Measurements from ENCODE around the gene FBRSL1.
"Not testable (repeated sequence)": the region's sequence is repeated elsewhere in the genome, so short reads cannot be mapped to it uniquely, and the experiment has no call there.

The FBRSL1 gene

GRCh38 chr12:132454193-132454932 lies 35.6 kb upstream of the FBRSL1 start:
- no peak for DNase-seq

DNA sequence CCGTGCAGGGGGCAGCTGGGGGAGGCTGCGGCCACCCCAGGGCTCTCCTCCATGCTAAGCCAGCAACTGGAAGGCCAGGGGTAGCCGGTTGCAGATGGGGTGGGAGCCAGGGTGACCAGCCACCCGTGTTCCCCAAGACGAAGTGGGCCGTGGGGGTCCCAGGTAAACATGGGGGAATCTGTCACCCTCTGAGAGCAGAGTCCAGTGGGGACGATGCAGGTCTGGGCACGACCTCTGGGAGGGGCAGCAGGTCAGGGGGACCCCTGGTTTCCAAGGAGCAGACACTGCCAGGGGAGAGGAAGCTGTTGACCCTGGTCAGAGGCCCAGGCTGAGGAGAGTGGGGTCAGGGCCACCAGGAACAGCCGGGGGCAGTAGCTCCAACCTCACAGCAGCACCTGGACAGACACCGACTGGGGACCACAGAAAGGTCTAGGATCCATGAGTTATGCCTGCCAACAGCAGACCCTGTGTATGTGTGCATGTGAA lies 35.0 kb upstream of the FBRSL1 start:
- no peak for DNase-seq

DNA sequence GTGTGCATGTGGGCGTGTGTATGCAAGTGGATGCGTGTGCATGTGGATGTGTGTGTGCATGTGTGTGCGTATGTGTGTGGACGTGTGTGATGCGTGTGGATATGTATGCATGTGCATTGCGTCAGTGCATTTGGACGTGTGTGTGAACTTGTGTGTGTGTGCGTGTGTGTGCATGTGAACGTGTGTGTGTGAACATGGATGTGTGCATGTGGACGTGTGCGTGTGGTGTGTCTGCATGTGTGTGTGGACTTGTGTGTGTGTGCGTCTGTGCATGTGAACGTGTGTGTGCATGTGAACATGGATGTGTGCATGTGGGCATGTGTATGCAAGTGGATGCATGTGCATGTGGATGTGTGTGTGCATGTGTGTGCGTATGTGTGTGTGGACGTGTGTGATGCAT lies 34.4 kb upstream of the FBRSL1 start:
- DNase-seq: no peak

- DNase-seq: no peak
These were observed 33.6 kb upstream of the FBRSL1 start for GRCh38 chr12:132456186-132456943.

DNA sequence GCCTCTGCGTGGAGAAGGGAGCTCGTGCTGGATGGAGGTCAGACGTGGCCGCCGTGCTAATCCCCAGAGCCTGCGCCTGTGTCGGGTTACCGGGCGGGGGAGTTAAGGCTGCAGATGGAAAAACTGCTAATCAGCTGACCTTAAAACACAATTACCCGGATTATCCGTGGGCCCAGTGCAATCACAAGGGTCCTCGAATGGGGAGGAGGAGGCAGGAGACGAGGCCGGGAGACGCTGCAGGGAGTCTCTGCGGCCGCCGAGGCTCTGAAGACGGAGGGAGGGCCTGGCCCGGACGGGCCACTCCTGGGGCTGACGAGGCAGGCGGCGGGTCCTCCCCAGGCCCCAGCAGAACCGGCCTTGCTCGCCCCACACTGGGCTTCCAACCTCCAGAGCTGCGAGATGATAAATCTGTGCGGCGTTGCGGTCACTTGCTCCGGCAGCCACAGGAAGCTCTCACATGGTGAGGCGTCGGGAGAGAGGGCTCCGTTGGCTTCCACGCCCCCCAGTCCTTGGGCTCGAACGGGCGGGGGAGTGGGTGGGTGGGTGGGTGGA lies 32.9 kb upstream of the FBRSL1 start:
- DNase-seq: no peak

DNA sequence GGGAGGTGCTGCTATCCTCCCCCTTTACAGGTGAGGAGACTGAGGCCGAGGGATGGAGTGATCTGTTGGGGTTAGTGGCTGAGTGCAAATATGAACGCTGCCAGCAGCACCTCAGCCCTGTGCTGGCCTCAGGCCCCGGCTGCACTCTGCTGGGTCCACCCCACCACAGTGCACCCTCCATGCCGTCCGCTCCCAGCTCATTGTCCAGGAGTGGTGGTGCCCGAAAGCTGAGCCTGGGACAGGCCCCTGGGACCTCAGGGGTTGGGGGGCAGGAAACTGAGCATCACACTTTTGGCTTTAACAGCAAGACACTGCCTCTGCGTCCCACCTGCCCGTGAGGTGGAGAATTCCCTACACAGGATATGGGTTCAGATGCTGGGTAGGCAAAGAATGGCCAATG lies 31.5 kb upstream of the FBRSL1 start:
- no peak for DNase-seq

DNA sequence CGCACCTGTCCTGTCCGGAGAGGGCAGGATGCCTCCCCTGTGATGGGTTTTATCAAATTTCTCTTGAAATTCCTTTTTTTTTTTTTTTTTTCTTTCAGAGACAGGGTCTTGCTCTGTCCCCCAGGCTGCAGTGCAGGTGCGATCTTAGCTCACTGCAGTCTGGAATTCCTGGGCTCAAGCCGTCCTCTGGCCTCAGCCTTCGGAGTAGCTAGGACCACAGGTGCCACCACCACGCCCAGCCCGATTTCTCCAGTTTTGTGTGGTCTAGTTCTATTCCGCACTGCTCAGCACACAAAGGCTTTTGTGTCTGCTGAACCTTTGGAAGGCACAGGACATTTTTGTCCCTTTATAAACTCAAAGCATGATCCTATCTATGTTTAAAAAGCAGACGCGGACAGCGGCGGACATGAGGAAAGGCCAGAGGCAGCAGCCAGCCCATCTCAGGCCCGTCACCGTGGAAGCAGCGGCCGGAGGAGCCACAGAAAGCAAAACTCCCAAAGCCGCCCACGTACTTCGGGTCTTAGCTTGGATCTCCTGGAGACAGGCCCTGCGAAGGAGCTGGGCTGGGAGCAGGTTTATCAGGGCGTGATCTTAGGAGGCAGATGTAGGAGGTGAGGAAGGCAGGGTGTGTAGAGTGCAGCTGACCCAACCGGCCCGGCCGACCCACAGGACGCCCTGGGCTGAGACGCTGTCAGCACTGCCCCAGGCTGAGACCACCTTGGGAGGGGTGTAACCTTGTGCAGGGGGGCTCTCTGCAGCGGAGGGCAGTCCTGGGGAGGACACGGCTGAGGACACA lies 30.9 kb upstream of the FBRSL1 start:
- no peak for DNase-seq

GRCh38 chr12:132460571-132460970 lies 29.4 kb upstream of the FBRSL1 start:
- DNase-seq: no peak

- DNase-seq: no peak
These were observed 28.4 kb upstream of the FBRSL1 start for GRCh38 chr12:132461526-132461925.

- DNase-seq: no peak
These were observed 27.2 kb upstream of the FBRSL1 start for GRCh38 chr12:132462788-132463187.

DNA sequence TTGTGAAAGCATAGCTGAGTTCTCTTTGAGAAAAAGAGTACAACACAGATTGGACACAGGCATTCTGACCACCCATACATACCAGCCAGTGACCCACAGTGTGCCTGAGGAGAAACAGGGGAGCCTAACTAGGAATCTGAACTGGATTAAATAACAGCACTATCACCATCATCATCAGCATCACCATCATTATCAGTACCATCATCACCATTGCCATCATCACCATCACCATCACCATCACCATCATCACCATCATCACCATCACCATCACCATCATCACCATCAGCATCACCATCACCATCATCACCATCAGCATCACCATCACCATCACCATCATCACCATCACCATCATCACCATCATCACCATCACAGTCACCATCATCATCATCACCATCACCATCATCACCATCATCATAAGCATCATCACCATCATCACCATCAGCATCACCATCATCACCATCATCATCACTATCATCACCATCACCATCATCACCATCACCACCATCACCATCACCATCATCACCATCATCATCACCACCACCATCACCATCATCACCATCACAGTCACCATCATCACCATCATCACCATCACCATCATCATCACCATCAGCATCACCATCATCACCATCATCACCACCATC lies 26.5 kb upstream of the FBRSL1 start:
- DNase-seq: not testable (repeated sequence)

- DNase-seq: not testable (repeated sequence)
These were observed 25.6 kb upstream of the FBRSL1 start for GRCh38 chr12:132464304-132464703.

DNA sequence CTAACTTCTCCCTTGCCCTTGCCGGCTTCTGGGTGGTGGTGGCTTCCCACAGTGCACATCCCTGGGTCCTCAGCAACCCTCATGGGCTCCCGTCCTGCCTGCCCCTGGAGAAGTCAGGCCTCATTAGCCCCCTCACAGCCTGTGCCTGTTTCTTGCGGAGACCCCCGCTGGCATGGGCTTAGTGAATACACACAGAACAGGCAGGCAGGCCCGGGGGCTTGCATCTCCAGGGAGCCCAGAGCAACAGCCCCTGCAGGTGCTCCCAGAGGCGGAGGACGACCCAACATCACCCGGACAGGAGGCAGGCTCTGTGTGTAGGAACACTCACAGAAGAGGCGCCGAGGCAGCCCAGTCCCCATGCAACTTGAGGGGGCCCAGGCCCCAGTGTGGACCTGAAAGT lies 25.1 kb upstream of the FBRSL1 start:
- no peak for DNase-seq

DNA sequence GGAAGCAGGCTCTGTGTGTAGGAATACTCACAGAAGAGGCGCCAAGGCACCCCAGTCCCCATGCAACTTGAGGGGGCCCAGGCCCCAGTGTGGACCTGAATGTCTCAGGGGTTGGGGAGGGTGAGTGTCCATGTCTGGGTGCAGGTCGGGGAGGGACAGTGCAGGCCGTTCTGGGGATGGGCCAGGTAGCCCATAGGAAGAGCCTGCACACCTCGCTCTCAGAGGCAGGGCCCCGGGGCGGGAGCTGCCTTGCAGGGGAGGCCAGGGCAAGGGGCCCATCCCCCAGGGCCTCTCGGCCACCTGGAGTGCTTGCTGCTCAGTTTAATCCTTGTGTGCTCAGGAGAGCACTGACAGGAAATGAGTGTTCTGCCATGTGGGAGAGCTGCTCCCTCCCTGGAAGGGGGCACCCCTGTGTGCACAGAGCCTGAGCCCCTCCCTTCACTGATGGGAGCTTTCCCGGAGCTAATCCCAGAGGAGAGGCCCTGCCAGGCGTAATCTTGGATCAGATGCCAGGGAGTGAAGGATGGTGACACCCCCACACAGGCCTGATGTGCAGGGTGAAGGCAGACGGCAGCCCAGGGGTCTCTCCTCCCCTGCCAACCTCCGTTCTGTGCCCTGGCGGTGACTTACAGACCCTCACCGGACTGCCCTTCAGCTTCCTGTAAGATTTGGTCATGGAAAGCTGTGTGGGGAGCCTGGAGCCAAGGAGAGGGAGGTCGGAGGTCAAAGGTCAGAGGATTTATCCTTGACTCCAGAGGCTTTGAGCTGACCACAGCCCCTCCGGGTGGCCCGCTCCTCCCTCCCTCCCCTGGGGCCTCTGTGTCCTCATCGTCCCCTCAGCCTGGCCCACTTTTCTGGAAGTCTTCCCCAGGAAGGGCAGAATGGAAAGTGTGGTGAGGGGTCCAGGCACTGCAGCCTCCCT lies 24.4 kb upstream of the FBRSL1 start:
- DNase-seq: peak; percentile 43

GRCh38 chr12:132466241-132467201 lies 23.4 kb upstream of the FBRSL1 start:
- peak; percentile 48 for DNase-seq

DNA sequence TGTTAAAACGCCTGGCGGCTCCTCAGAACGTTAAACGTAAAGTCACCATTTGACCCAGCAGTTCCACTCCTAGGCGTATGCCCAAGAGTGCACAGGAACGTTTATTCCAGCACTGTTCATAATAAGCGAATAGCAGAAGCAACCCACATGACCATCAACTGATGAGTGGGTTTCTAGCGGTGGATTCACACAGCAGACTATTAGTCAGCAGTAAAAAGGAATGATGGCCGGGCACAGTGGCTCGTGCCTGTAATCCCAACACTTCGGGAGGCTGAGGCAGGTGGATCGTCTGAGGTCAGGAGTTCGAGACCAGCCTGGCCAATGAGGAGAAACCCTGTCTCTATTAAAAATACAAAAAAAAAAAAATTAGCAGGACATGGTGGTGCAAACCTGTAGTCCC lies 22.4 kb upstream of the FBRSL1 start:
- DNase-seq: no peak

DNA sequence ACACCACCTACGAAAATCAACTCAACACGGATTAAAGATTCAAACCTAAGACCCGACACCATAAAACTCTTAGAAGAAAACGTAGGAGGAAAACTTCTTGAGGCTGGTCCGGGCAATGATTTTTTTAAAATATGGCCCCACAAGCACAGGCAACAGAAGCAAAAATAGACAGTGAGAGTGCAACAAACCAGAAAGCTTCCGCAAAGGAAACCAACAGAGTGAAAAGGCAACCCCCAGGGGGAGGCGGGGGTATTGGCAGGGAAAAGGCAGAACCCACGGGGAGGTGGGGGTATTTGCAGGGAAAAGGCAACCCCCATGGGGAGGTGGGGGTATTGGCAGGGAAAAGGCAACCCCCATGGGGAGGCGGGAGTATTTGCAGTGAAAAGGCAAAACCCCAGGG lies 20.5 kb upstream of the FBRSL1 start:
- DNase-seq: no peak

DNA sequence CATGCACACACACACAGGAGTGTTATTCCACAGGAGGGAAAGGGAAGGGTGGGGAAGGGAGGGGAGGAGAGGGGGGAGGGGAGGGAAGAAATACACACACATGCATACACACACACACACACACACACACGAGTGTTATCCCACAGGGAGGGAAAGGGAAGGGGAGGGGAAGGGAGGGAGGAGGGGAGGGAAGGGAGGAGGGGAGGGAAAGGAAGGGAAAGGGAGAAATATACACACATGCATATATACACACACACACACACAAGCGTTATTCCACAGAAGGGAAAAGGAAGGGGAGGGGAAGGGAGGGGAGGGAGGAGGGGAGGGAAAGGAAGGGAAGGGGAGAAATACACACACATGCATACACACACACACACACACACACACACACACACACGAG lies 19.6 kb upstream of the FBRSL1 start:
- DNase-seq: no peak

DNA sequence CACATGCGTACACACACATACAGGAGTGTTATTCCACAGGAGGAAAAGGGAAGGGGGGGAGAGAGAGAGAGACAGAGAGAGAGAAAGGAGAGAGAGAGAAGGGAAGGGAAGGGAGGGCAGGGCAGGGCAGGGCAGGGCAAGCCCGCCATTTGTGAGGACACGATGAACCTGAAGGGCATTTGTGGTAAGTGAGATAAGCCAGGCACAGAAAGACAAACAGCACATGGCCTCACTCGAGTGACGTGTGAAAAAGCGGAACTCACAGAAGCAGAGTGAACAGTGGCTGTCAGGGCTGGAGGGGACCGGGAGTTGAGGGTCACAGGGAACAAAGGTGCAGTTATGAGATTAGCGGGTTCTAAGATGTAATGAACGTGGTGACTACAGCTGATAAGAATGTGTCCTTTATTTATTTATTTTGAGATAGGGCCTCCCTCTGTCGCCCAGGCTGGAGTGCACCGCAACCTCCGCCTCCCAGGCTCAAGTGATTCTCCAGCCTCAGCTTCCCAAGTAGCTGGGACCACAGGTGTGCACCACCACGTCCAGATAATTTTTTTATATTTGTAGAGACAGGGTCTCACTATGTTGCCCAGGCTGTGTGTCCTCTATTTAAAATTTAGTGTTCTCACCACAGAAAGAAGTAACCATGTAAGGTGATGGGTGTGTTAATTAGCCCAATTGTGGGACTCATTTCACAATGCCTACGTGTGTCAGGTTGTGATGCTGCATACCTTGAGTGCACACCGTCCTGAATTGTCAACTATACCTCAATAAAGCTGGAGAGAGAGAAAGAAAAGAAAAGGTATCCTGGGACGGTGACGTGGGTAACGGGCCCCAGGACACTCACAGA lies 18.7 kb upstream of the FBRSL1 start:
- DNase-seq: no peak

Measured in DMS153 (cell line).